ENCODE data around the gene TET2. TPM values are rescaled to one million over a fixed set of nuclear protein-coding genes. Genes with fewer than 3 reads are reported as not detected.
"Not testable (repeated sequence)": the region's sequence is repeated elsewhere in the genome, so short reads cannot be mapped to it uniquely, and the experiment has no call there.

TET2 gene
- total RNA-seq, 1 experiment from 2014 or later, result 0.59 TPM

DNA sequence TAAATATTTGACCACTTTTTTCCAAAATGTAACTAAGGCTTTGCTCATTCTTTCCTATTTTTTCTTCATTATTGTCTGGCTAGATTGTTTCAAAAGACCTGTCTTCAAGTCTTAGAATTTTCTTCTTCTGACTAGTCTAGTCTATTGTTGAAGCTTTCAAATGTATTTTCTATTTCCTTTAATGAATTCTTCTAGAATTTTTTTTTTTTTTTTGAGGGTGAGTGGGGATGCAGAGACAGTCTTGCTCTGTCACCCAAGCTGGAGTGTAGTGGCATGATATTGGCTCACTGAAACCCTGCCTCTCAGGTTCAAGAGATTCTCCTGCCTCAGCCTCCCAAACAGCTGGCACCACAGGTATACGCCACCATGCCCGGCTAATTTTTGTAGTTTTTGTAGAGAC, 141.4 kb downstream of the TET2 start:
- no peak for DNase-seq
- H3K36me3 ChIP-seq, result no peaks in the 10 kb centered on the region
- H3K9me3 ChIP-seq, result no peaks in the 10 kb centered on the region
- H3K4me3 ChIP-seq, result no peak overlapping the region
- no peaks in the 10 kb centered on the region for H3K27me3 ChIP-seq

DNA sequence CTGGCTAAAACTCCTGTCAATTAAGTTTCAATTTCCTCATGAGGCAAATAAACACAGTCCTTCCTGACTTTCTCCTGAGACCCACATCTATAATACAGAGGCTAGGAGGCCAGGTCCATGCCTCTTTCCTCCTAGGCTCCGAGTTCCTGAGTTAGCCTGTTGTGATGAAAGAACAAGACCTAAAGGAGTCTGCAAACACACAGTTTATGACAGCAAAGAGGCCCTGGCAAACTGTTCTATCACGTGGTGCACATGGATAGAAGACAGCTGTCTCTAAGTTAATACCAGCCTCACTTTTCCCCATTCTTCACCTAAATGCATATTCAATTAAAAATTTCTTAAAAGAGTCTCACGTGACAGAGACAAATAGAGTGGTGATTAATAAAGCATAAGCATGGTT, 145.2 kb downstream of the TET2 start:
- Histone ChIP-seq H3K36me3 (no peaks in the 10 kb centered on the region), H3K9me3 (no peaks in the 10 kb centered on the region), H3K27me3 (no peaks in the 10 kb centered on the region), H3K4me3 (no peak overlapping the region)
- no peak for DNase-seq

- no peak for DNase-seq
- no peak overlapping the region for H3K4me3 ChIP-seq
- no peaks in the 10 kb centered on the region for H3K9me3 ChIP-seq
- H3K36me3 ChIP-seq, result no peaks in the 10 kb centered on the region
- H3K27me3 ChIP-seq, result no peaks in the 10 kb centered on the region
Observed at GRCh38 chr4:105293360-105293759, 146.7 kb downstream of the TET2 start.

- H3K36me3 ChIP-seq, result no peaks in the 10 kb centered on the region
- no peaks in the 10 kb centered on the region for H3K27me3 ChIP-seq
- no peaks in the 10 kb centered on the region for H3K9me3 ChIP-seq
- no peak for DNase-seq
- no peak overlapping the region for H3K4me3 ChIP-seq
Observed at GRCh38 chr4:105296672-105297071, 150.0 kb downstream of the TET2 start.

GRCh38 chr4:105299027-105299426, 152.4 kb downstream of the TET2 start:
- not testable (repeated sequence) for DNase-seq, H3K27me3 ChIP-seq, H3K4me3 ChIP-seq, H3K36me3 ChIP-seq, H3K9me3 ChIP-seq

DNA sequence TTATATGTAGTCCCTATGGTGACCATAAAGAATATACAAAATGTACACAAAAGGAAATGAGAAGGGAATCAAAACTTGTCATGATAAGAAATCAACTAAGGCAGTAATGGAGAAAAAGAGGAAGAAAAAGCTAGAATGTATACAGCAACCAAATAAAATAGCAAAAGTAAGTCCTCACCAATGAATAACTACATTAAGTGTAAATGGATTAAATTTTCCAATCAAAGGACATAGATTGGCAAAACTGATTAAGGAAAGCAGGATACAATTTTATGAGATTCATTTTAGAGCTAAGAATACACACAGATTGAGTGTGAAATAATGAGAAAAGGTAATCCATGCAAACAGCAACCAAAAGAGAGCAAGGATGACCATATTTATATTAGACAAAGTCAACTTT, 157.4 kb downstream of the TET2 start:
- no peak for DNase-seq
- Histone ChIP-seq H3K36me3 (no peaks in the 10 kb centered on the region), H3K9me3 (no peaks in the 10 kb centered on the region), H3K4me3 (no peak overlapping the region), H3K27me3 (no peaks in the 10 kb centered on the region)

- Histone ChIP-seq H3K4me3 (no peak overlapping the region), H3K36me3 (no peaks in the 10 kb centered on the region), H3K9me3 (no peaks in the 10 kb centered on the region), H3K27me3 (no peaks in the 10 kb centered on the region)
- DNase-seq, result no peak
Observed at GRCh38 chr4:105305019-105305836, 158.6 kb downstream of the TET2 start.

- DNase-seq, result no peak
- Histone ChIP-seq H3K27me3 (no peaks in the 10 kb centered on the region), H3K36me3 (no peaks in the 10 kb centered on the region)
Observed at GRCh38 chr4:105306158-105306781, 159.6 kb downstream of the TET2 start.

GRCh38 chr4:105306820-105307219, 160.1 kb downstream of the TET2 start:
- Histone ChIP-seq H3K4me3 (no peak overlapping the region), H3K27me3 (no peaks in the 10 kb centered on the region), H3K36me3 (no peaks in the 10 kb centered on the region), H3K9me3 (no peaks in the 10 kb centered on the region)
- no peak for DNase-seq

More at GRCh38 chr4:105306158-105306781, 159.6 kb downstream of the TET2 start:
- Histone ChIP-seq H3K4me3 (no peak overlapping the region), H3K9me3 (no peaks in the 10 kb centered on the region)

- H3K27me3 ChIP-seq, result no peaks in the 10 kb centered on the region
- H3K36me3 ChIP-seq, result no peaks in the 10 kb centered on the region
- H3K9me3 ChIP-seq, result no peaks in the 10 kb centered on the region
- DNase-seq, result no peak
- H3K4me3 ChIP-seq, result no peak overlapping the region
Observed at GRCh38 chr4:105318486-105318885, 171.8 kb downstream of the TET2 start.

DNA sequence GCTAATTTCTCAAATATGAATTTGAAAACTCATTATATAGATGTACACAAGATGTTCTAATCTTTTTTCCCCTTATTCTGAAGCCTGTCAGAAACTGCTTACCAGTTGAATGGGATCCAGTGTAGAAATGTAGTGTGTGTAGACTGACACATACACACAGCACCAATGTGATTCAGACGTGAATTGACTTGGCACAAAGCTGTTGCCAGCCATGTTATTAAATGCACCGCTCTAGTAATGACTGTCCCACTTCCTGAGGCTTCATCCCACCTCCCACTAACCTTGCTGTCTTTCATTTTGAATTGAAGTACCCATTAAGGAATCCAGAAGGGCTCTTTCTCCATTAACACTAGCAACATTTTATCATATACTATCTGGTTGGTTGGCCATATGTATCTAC, 180.5 kb downstream of the TET2 start:
- no peaks in the 10 kb centered on the region for H3K36me3 ChIP-seq
- H3K27me3 ChIP-seq, result no peaks in the 10 kb centered on the region
- no peak overlapping the region for H3K4me3 ChIP-seq
- no peak for DNase-seq
- H3K9me3 ChIP-seq, result no peaks in the 10 kb centered on the region

DNA sequence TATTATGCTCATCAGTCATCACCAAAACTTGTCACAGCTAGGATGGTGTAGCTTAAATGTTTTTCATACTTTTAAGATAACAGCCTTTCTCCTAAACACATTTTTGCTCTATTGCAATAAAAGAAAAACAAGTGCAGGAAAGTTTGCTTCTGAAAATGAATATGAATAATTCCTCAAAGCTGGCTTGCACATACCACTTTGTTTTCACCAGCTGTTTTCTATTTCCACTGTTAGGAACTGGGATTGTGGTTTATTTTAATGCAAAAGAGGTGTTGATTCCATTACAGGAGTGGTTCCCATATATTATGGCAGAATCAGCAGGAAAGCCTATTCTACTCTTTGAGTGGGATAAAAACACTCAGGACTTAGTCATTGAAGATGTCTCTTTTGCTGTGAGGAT, 181.3 kb downstream of the TET2 start:
- H3K36me3 ChIP-seq, result no peaks in the 10 kb centered on the region
- H3K4me3 ChIP-seq, result no peak overlapping the region
- no peaks in the 10 kb centered on the region for H3K27me3 ChIP-seq
- no peak for DNase-seq
- H3K9me3 ChIP-seq, result no peaks in the 10 kb centered on the region

DNA sequence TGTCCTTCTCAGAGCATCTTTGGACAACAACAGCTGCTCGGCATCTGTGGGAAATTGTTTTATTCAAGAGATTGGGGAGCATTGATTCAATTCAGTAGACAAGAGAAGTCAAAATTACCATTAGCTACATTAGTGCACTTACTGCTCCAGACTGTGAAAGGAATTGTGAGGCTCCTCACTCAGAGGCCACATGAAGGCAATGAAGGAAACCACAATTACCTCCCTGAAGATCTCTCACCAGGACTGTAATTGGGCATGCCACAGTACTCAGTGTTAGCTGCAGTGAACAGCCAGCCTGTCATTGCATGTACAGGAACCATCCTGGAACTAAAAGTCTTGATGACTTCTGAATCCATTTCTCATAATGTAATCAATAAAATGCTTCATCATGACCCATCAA, 182.4 kb downstream of the TET2 start:
- no peaks in the 10 kb centered on the region for H3K9me3 ChIP-seq
- H3K4me3 ChIP-seq, result no peak overlapping the region
- H3K36me3 ChIP-seq, result no peaks in the 10 kb centered on the region
- no peak for DNase-seq
- H3K27me3 ChIP-seq, result no peaks in the 10 kb centered on the region
